Measurements from ENCODE around the gene KCNIP1.

DNA sequence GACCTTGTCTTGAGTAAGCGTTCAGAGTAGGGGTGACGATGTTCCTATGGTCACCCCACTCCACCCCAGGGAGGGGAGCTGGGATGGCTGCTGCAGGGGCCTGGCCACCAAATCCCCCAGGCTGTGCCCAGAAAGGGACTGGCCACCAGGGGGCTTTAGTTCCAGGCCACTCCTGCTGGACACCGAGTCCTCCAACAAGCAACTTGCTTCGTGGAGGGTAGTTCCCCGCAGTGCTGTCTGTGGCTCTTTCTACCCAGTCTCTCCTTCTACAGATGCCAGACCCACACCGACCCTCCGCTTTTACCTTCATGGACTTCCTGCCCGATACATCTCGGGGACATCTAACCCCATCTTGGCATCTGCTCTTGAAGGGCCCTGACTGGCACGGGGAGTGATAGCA is 244.0 kb downstream of the KCNIP1 start:
- TF ChIP-seq NR2C2 (IDR thresholded peaks at IDR 0.05; ENCODE audit: borderline replicate concordance, control insufficient read depth, insufficient read length, low read depth): no peak
- TF ChIP-seq ZZZ3 (IDR thresholded peaks at IDR 0.05; ENCODE audit: control insufficient read depth, insufficient read length, low read depth): no peak
- TF ChIP-seq, protein P1, sequence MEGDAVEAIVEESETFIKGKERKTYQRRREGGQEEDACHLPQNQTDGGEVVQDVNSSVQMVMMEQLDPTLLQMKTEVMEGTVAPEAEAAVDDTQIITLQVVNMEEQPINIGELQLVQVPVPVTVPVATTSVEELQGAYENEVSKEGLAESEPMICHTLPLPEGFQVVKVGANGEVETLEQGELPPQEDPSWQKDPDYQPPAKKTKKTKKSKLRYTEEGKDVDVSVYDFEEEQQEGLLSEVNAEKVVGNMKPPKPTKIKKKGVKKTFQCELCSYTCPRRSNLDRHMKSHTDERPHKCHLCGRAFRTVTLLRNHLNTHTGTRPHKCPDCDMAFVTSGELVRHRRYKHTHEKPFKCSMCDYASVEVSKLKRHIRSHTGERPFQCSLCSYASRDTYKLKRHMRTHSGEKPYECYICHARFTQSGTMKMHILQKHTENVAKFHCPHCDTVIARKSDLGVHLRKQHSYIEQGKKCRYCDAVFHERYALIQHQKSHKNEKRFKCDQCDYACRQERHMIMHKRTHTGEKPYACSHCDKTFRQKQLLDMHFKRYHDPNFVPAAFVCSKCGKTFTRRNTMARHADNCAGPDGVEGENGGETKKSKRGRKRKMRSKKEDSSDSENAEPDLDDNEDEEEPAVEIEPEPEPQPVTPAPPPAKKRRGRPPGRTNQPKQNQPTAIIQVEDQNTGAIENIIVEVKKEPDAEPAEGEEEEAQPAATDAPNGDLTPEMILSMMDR (IDR thresholded peaks at IDR 0.05 in 2 of 3, conservative IDR thresholded peaks at IDR 0.05 in 1 of 3; ENCODE audit: control insufficient read depth in 2 of 3, extremely low read depth in 1 of 3, insufficient read depth in 1 of 3, low read depth in 3 of 3, low read length in 3 of 3): peak in 2 of 3 experiments; percentile 9 to 23; a peak in 1 of 6 replicates

Measured in GM12878 (cell line).